GM12891 (cell line): ENCODE measurements around the gene KIF18B.

Source experiments
- POLR2A ChIP-seq: IDR thresholded peaks from 2 replicates; pipeline ENCODE4 v1.6.1; 2011; ENCODE audit warnings: low read depth, low read length, control low read depth
- POLR2AphosphoS5 ChIP-seq: IDR thresholded peaks from 2 replicates; pipeline ENCODE4 v1.6.1; 2011; ENCODE audit warnings: low read depth, low read length, control low read depth
- SPI1 ChIP-seq: IDR thresholded peaks from 2 replicates; pipeline ENCODE4 v1.6.1; 2011; ENCODE audit warnings: low read depth, low read length, control low read depth
- TAF1 ChIP-seq: IDR thresholded peaks from 2 replicates; pipeline ENCODE4 v1.6.1; 2011; ENCODE audit warnings: low read depth, low read length, control low read depth

DNA sequence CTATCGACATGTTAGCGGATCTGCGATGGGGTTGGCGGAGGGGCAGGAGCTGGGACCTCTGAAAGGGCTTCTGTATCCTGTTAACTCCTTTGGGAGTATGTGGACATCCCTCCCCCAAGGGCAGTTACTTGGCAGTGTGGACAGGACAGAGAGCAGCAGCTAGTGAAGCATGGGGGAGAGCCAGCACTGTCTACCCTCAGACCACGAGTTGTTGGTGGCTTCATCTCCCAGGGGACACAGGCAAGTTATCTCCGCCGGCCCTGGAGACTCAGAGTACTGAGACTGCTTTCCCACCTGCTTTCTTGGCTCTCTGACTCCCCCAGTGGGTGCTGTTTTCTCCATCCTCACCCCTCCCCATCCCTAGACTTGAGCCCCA is 27.0 kb downstream of the KIF18B start:
- TF ChIP-seq TAF1, result no peak
- TF ChIP-seq POLR2A, result no peak
- no peak for TF ChIP-seq SPI1
- no peak for TF ChIP-seq POLR2AphosphoS5
